Measurements from ENCODE around the gene CEP63. TPM values are rescaled to one million over a fixed set of nuclear protein-coding genes. Genes with fewer than 3 reads are reported as not detected.

Gene CEP63
- total and polyA plus RNA-seq, 8 donors = 8.1 to 104 (median 16.7) TPM

DNA sequence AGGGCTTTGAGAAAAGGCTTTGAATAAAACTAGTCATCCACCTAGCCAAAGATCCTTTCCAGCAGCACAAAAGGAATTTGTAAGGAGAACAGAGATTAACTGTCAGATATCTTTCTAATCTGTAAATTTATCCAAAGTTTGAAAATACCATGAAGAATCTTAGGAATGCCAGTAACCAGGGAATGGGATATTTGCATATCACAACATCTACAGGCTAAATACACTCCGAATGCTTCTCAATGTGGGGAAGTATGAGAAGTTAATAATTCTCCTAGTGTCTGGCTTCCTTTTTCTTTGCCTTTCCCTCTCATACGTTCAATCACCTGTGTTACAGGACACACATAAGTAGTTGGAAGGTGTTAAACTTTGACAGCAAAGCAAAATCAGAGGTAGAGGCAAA is 7.9 kb upstream of the CEP63 start:
- peaks cover 33 to 72% (median 64%) of the 10 kb centered on the region in 4 donors for H3K36me3 ChIP-seq
- TF ChIP-seq EP300 (IDR thresholded peaks at IDR 0.05) (no peak), POLR2AphosphoS5 (IDR thresholded peaks at IDR 0.05) (no peak), POLR2A (IDR thresholded peaks at IDR 0.05) (no peak)
- TF ChIP-seq, protein P1, sequence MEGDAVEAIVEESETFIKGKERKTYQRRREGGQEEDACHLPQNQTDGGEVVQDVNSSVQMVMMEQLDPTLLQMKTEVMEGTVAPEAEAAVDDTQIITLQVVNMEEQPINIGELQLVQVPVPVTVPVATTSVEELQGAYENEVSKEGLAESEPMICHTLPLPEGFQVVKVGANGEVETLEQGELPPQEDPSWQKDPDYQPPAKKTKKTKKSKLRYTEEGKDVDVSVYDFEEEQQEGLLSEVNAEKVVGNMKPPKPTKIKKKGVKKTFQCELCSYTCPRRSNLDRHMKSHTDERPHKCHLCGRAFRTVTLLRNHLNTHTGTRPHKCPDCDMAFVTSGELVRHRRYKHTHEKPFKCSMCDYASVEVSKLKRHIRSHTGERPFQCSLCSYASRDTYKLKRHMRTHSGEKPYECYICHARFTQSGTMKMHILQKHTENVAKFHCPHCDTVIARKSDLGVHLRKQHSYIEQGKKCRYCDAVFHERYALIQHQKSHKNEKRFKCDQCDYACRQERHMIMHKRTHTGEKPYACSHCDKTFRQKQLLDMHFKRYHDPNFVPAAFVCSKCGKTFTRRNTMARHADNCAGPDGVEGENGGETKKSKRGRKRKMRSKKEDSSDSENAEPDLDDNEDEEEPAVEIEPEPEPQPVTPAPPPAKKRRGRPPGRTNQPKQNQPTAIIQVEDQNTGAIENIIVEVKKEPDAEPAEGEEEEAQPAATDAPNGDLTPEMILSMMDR (IDR thresholded peaks at IDR 0.05) = no peak
- H3K4me3 ChIP-seq = no peak overlapping the region
- peak in 1 of 2 donors; percentile 38 for DNase-seq
- no peaks in the 10 kb centered on the region for H3K27me3 ChIP-seq
- intact Hi-C loops (cut with DNase I; ENCODE audit: low total_unique reads) = loop anchor here (10.0 kb wide), 2 partner anchors 103 to 263 kb away; partner anchors contain the start of gene AMOTL2
- 39 to 62% (median 52%) methylated on average over 2 of the region's 2 CpGs for WGBS, 5 donors
- H3K9me3 ChIP-seq = no peaks in the 10 kb centered on the region
- H3K4me1 ChIP-seq = peaks cover 0 to 55% (median 26%) of the 10 kb centered on the region in 4 donors
- peak overlapping the region in 3 of 5 donors; percentile 16 to 38 (median 27) for H3K27ac ChIP-seq

DNA sequence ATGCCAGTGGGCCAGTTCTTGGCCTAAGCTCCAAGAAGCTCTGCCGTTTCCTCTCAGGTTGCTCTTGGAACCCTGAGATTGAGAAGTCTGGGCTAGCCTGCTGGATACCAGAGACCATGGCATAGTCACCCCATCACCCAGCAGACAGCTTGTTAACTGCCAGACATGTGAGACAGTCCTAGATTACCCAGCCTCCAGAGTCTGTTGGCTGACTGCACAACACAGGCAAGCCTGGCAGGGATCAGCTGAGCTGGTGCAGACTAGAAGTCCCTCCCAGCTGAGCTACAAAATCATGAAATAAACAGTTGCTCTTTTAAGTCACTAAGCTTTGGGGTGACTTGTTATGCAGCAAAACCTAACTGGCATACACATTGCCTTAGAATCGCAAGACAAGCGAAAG is 5.3 kb upstream of the CEP63 start:
- no peak for DNase-seq
- Histone ChIP-seq H3K27me3 (no peaks in the 10 kb centered on the region), H3K4me1 (peaks cover 21 to 67% (median 43%) of the 10 kb centered on the region in 4 donors), H3K36me3 (peaks cover 33 to 67% (median 63%) of the 10 kb centered on the region in 4 donors), H3K4me3 (no peak overlapping the region), H3K9me3 (no peaks in the 10 kb centered on the region), H3K27ac (peak overlapping the region in 1 of 5 donors; percentile 14)
- TF ChIP-seq, protein P1 (IDR thresholded peaks at IDR 0.05) = no peak
- no peak for TF ChIP-seq EP300 (IDR thresholded peaks at IDR 0.05)
- TF ChIP-seq POLR2A (IDR thresholded peaks at IDR 0.05) = no peak
- TF ChIP-seq POLR2AphosphoS5 (IDR thresholded peaks at IDR 0.05) = no peak
- 70 to 89% (median 81%) methylated on average over 3 of the region's 3 CpGs for WGBS, 5 donors
- intact Hi-C loops (cut with DNase I; ENCODE audit: low total_unique reads) = no loop called here

DNA sequence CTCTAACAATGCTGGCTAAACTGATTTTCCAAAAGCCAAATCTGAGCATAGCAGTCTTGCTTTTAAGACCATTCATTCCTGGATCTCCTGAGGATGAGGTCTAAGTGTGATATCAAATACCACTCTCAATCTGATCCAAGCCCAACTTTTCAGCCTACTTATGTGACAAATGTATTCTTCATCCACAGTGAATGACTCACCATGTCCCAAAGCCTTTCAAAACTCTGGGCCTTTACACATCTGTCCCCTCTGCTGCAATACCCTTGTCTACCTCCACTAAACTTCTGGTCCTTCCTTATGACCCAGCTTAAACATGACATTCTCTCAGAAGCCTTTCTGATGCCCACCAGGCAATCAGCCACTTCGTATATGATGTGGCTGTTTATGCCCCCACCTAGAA is 4.7 kb upstream of the CEP63 start:
- Histone ChIP-seq H3K27me3 (no peaks in the 10 kb centered on the region), H3K9me3 (no peaks in the 10 kb centered on the region), H3K36me3 (peaks cover 33 to 64% (median 59%) of the 10 kb centered on the region in 4 donors), H3K4me1 (peaks cover 22 to 65% (median 43%) of the 10 kb centered on the region in 4 donors), H3K4me3 (no peak overlapping the region), H3K27ac (peak overlapping the region in 1 of 5 donors; percentile 14)
- no peak for TF ChIP-seq EP300 (IDR thresholded peaks at IDR 0.05)
- no peak for TF ChIP-seq POLR2A (IDR thresholded peaks at IDR 0.05)
- TF ChIP-seq, protein P1 (IDR thresholded peaks at IDR 0.05) = no peak
- no peak for TF ChIP-seq POLR2AphosphoS5 (IDR thresholded peaks at IDR 0.05)
- WGBS, 5 donors = 67 to 82% (median 74%) methylated on average over 1 of the region's 1 CpG
- no peak for DNase-seq
- intact Hi-C loops (cut with DNase I; ENCODE audit: low total_unique reads) = no loop called here

DNA sequence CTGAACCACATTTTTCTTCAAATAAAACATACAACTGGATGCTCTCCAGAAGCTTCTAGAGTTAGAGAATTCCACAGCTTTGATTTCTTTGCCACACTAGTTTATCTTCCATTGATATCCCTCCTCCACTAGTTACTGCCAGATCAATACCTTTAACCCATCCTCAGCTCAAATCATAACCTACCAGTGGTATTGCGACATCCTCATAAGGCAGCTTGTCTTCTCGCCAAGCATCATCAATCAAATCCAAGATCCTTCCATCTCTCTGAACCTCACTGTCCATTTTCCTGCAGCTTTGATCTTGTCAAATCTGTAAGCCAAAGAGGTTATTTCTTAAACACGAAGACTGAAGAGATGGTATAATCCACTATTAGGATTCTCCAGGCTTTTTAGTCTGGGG is 3.2 kb upstream of the CEP63 start:
- peak overlapping the region in 4 of 5 donors; percentile 97 to 98 (median 98) for H3K27ac ChIP-seq
- TF ChIP-seq EP300 (IDR thresholded peaks at IDR 0.05) (no peak), POLR2A (IDR thresholded peaks at IDR 0.05) (no peak), POLR2AphosphoS5 (IDR thresholded peaks at IDR 0.05) (no peak)
- TF ChIP-seq, protein P1 (IDR thresholded peaks at IDR 0.05) = no peak
- intact Hi-C loops (cut with DNase I; ENCODE audit: low total_unique reads) = no loop called here
- peaks cover 25 to 49% (median 44%) of the 10 kb centered on the region in 4 donors for H3K36me3 ChIP-seq
- no peaks in the 10 kb centered on the region for H3K27me3 ChIP-seq
- peaks cover 32 to 62% (median 46%) of the 10 kb centered on the region in 4 donors for H3K4me1 ChIP-seq
- DNase-seq = no peak
- no peaks in the 10 kb centered on the region for H3K9me3 ChIP-seq
- WGBS, 5 donors = 93 to 96% (median 94%) methylated on average over 3 of the region's 3 CpGs
- no peak overlapping the region for H3K4me3 ChIP-seq

Data from stomach (tissue), 9 donors.